HepG2 (cell line): ENCODE results near the gene EPHA2. TPM values are rescaled to one million over a fixed set of nuclear protein-coding genes. Genes with fewer than 3 reads are reported as not detected.
"Not testable (repeated sequence)": the region's sequence is repeated elsewhere in the genome, so short reads cannot be mapped to it uniquely, and the experiment has no call there.

Experiments used
- ATAC-seq: fragments of 200-7000 bp; cut with Tn5 transposase; 3 replicates; pipeline ENCODE4 v1.9.1; 2020; ENCODE audit warnings: mild to moderate bottlenecking, moderate library complexity
- BruUV-seq: library from RNA; stranded (reverse); fragments of 400-500 nt; replicated peaks from 2 replicates; lab custom pipeline; 2021; lab: Mats Ljungman, UMichigan
- CTCF ChIA-PET: fragments of 300-600 bp; formaldehyde crosslinking; extraction: SDS; loops from one replicate; lab custom pipeline; 2021; ENCODE audit warnings: low total read pairs, inconsistent platforms, low intra/inter-chr PET ratio; lab: Yijun Ruan, JAX
- POLR2A ChIA-PET: fragments of 350-600 bp; sonication (Branson Sonifier 250); formaldehyde crosslinking; loops from one replicate; lab custom pipeline; 2020; ENCODE audit warnings: antibody characterized with exemption, inconsistent platforms; lab: Yijun Ruan, JAX
- DNase-seq: peaks from one replicate; pipeline ENCODE4 v3.0.0-alpha.2; 2015; ENCODE audit warnings: low spot score
- FAIRE-seq: peaks from 3 replicates; lab custom pipeline; 2011; peaks lifted over from hg19 to GRCh38; lab: Jason Lieb, UNC
- H2AFZ ChIP-seq: one replicate; pipeline ENCODE4 v1.6.1; 2011; ENCODE audit warnings: low read length, inconsistent platforms
- H3K27ac ChIP-seq: fragments of 300-600 bp; 3 replicates; pipeline ENCODE4 v1.8.0; 2011; ENCODE audit warnings: mixed run types, mild to moderate bottlenecking, mixed read lengths, low read length, inconsistent platforms; ENCODE audit not compliant: insufficient read depth; ENCODE audit errors: extremely low read length
- H3K27me3 ChIP-seq, 2 experiments: fragments of 200-600 bp in 1 of 2; 2 replicates in 1 of 2; 3 replicates in 1 of 2; pipeline versions ENCODE4 v1.6.0 to v1.8.0; 2011; ENCODE audit warnings: low read length in 2 of 2, mild to moderate bottlenecking in 2 of 2, moderate library complexity in 2 of 2, inconsistent platforms in 1 of 2; ENCODE audit not compliant: insufficient read depth in 2 of 2, control insufficient read depth in 1 of 2
- H3K36me3 ChIP-seq, 2 experiments: fragments of 200-600 bp in 1 of 2; replicated peaks in 1 of 2; 2 replicates in 1 of 2; 3 replicates in 1 of 2; pipeline versions ENCODE4 v1.5.1 to v1.8.0; 2011; ENCODE audit warnings: low read length in 2 of 2, inconsistent platforms in 1 of 2; ENCODE audit not compliant: insufficient read depth in 2 of 2, control insufficient read depth in 1 of 2
- H3K4me1 ChIP-seq: 2 replicates; pipeline ENCODE4 v1.5.1; 2012; ENCODE audit warnings: low read length, inconsistent platforms; ENCODE audit not compliant: insufficient read depth
- H3K4me2 ChIP-seq: 2 replicates; pipeline ENCODE4 v1.6.0; 2011; ENCODE audit warnings: low read depth, low read length, inconsistent platforms
- H3K4me3 ChIP-seq, 3 experiments: fragments of 200-600 bp in 1 of 3; sonication (generic), shearing (Covaris generic) in 1 of 3; replicated peaks in 1 of 3; 2 replicates each; pipeline ENCODE4 v1.5.1; 2011 to 2016; ENCODE audit warnings: low read length in 3 of 3, inconsistent platforms in 2 of 3, low read depth in 2 of 3, mild to moderate bottlenecking in 2 of 3, control low read depth in 1 of 3, mixed read lengths in 1 of 3; ENCODE audit not compliant: insufficient read depth in 1 of 3
- H3K79me2 ChIP-seq: one replicate; pipeline ENCODE4 v1.6.1; 2011; ENCODE audit warnings: low read length, inconsistent platforms; ENCODE audit not compliant: insufficient read depth
- H3K9ac ChIP-seq: 2 replicates; pipeline ENCODE4 v1.6.0; 2011; ENCODE audit warnings: mild to moderate bottlenecking, low read depth, low read length, inconsistent platforms; ENCODE audit not compliant: insufficient read depth
- H3K9me3 ChIP-seq: 2 replicates; pipeline ENCODE4 v1.5.1; 2012; ENCODE audit warnings: mild to moderate bottlenecking, low read length
- H4K20me1 ChIP-seq: 2 replicates; pipeline ENCODE4 v1.6.0; 2011; ENCODE audit warnings: inconsistent platforms, mild to moderate bottlenecking, low read length, moderate library complexity; ENCODE audit not compliant: insufficient read depth
- ERF ChIP-seq: IDR thresholded peaks from 2 replicates; pipeline ENCODE4 v1.6.1; 2018; ENCODE audit warnings: missing biosample characterization, missing genetic modification reagents
- FIP1L1 ChIP-seq: fragments of 200-400 bp; formaldehyde crosslinking; IDR thresholded peaks from 2 replicates; pipeline ENCODE4 v1.6.1; 2018; ENCODE audit warnings: low read depth, mild to moderate bottlenecking, low read length, moderate library complexity, borderline replicate concordance; ENCODE audit not compliant: insufficient read depth
- MAFF ChIP-seq: IDR thresholded peaks from 2 replicates; pipeline ENCODE4 v1.6.1; 2011; ENCODE audit warnings: low read depth, low read length, improper control_type of control experiment
- SNRNP70 ChIP-seq: fragments of 200-400 bp; formaldehyde crosslinking; IDR thresholded peaks from 2 replicates; pipeline ENCODE4 v1.6.1; 2017; ENCODE audit warnings: mild to moderate bottlenecking, low read depth, low read length, moderate library complexity
- SRSF9 ChIP-seq: fragments of 200-400 bp; formaldehyde crosslinking; IDR thresholded peaks from 2 replicates; pipeline ENCODE4 v1.6.1; 2018; ENCODE audit warnings: borderline replicate concordance, mild to moderate bottlenecking, low read depth, low read length; ENCODE audit not compliant: insufficient read depth, poor library complexity, severe bottlenecking
- TCF7L2 ChIP-seq: IDR thresholded peaks from 2 replicates; pipeline ENCODE4 v1.6.1; 2011; ENCODE audit warnings: mild to moderate bottlenecking, low read depth, low read length, moderate library complexity
- ZNF205 ChIP-seq: IDR thresholded peaks from 2 replicates; pipeline ENCODE4 v1.6.1; 2018; ENCODE audit warnings: missing biosample characterization, missing genetic modification reagents
- ZNF24 ChIP-seq: fragments of 450-650 bp; IDR thresholded peaks from 2 replicates; pipeline ENCODE4 v1.6.1; 2017; ENCODE audit warnings: antibody characterized with exemption, mild to moderate bottlenecking
- ZNF446 ChIP-seq: sonication (generic); formaldehyde crosslinking; IDR thresholded peaks from 2 replicates; pipeline ENCODE4 v1.5.0; 2020; ENCODE audit warnings: mild to moderate bottlenecking, missing genetic modification reagents
- ZNF704 ChIP-seq: sonication (generic); formaldehyde crosslinking; IDR thresholded peaks from 2 replicates; pipeline ENCODE4 v1.8.1; 2023; ENCODE audit warnings: mild to moderate bottlenecking, inconsistent platforms, moderate library complexity, missing genetic modification reagents, borderline replicate concordance
- ZNF839 ChIP-seq: sonication (generic); formaldehyde crosslinking; IDR thresholded peaks from 2 replicates; pipeline ENCODE4 v1.4.0; 2020; ENCODE audit warnings: missing genetic modification reagents, mild to moderate bottlenecking, borderline replicate concordance
- WGBS: methylation state at CpG from one replicate; pipeline ENCODE4 v1.1.6; 2017; ENCODE audit warnings: low lambda C conversion rate; 5-methylcytosine and 5-hydroxymethylcytosine counted together
- in situ Hi-C: cut with HindIII; loops from 2 replicates; pipeline ENCODE4 v1.10.0; 2017; ENCODE audit warnings: low pct_unique_long_range_greater_than_20kb; ENCODE audit not compliant: extremely low pct_ligation_motif_present
- intact Hi-C: fragments of 100-400 bp; cut with micrococcal nuclease; formaldehyde crosslinking; loops from one replicate; pipeline ENCODE4 v1.10.0; 2022; ENCODE audit not compliant: unreplicated experiment
- polyA plus RNA-seq, 8 experiments: library from polyadenylated mRNA; depleted of rRNA in 3 of 8; stranded (reverse) in 7 of 8; unstranded in 1 of 8; fragments of >200 nt; fragmentation: Illumina TruSeq in 4 of 8; extraction: Trizol in 4 of 8; gene quantifications; 2 replicates each; pipeline versions ENCODE4 v1.2.1 to v1.2.3, GENCODE V29; 2011 to 2016; ENCODE audit warnings: low read depth in 4 of 8, missing spikeins in 1 of 8, mixed read lengths in 1 of 8; ENCODE audit not compliant: insufficient read depth in 1 of 8
- total RNA-seq, 5 experiments: library from RNA; depleted of rRNA; stranded (reverse); fragments of >200 nt; fragmentation: Illumina TruSeq; extraction: Trizol; gene quantifications; 2 replicates each; pipeline ENCODE4 v1.2.3, GENCODE V29; 2016; ENCODE audit warnings: low read depth in 1 of 5

The EPHA2 gene
- total and polyA plus RNA-seq, 2 of the 13 experiments (the other 11 are each of a cell fraction or from before 2014, with no cell fraction given) = 33.6 to 53.6 TPM

GRCh38 chr1:16168622-16169360, 12.9 kb upstream of the EPHA2 start:
- no TSS peak for BruUV-seq
- no peak overlapping the region for H2AFZ ChIP-seq
- no peaks in the 10 kb centered on the region for H3K36me3 ChIP-seq
- no peak for DNase-seq
- ChIA-PET POLR2A (interaction anchor here (0.7 to 1.0 kb wide), 3 partner anchors 10 to 24 kb away, joined by 3 to 4 read pairs (median 4); no protein-coding TSS in a partner anchor), CTCF (no interaction called here)
- H3K27ac ChIP-seq = no peak overlapping the region
- peaks cover 7 to 16% of the 10 kb centered on the region in 2 experiments; a peak in 3 of 5 replicates for H3K27me3 ChIP-seq
- peaks cover 91% of the 10 kb centered on the region for H3K4me1 ChIP-seq
- intact Hi-C loops (no loop called here), in situ Hi-C loops (no loop called here)
- ATAC-seq = no peak
- H3K4me3 ChIP-seq = no peak overlapping the region
- H3K9ac ChIP-seq = no peak overlapping the region
- 54% methylated on average over 11 of the region's 13 CpGs for WGBS
- H3K9me3 ChIP-seq = no peaks in the 10 kb centered on the region
- H3K4me2 ChIP-seq = no peak overlapping the region
- no peak for TF ChIP-seq ZNF839 (CRISPR knock-in tag)
- no peak for TF ChIP-seq ZNF704 (CRISPR knock-in tag)
- no peak for TF ChIP-seq FIP1L1
- no peak for TF ChIP-seq SNRNP70
- no peak for TF ChIP-seq ERF
- no peak for TF ChIP-seq ZNF205 (CRISPR knock-in tag)
- TF ChIP-seq ZNF24 = no peak
- no peak for TF ChIP-seq TCF7L2
- no peak for TF ChIP-seq ZNF446 (CRISPR knock-in tag)
- TF ChIP-seq SRSF9 = no peak
- no peak for TF ChIP-seq MAFF
- no peaks in the 10 kb centered on the region for H4K20me1 ChIP-seq
- no peaks in the 10 kb centered on the region for H3K79me2 ChIP-seq
- FAIRE-seq = no peak

- H3K4me2 ChIP-seq, H3K79me2 ChIP-seq, intact Hi-C loops, H3K36me3 ChIP-seq, H3K27me3 ChIP-seq, DNase-seq, H3K9me3 ChIP-seq, ATAC-seq, FAIRE-seq, POLR2A ChIA-PET, in situ Hi-C loops, BruUV-seq, CTCF ChIA-PET, H4K20me1 ChIP-seq, H3K9ac ChIP-seq, H3K27ac ChIP-seq, H2AFZ ChIP-seq: not testable (repeated sequence)
- 48% methylated on average over 10 of the region's 10 CpGs for WGBS
- Histone ChIP-seq H3K4me3 (peak overlapping the region in 2 of 3 experiments; percentile 52 to 62; a peak in 2 of 6 replicates), H3K4me1 (peaks cover 90% of the 10 kb centered on the region)
Observed at GRCh38 chr1:16168144-16168495, 12.3 kb upstream of the EPHA2 start.
